Activated CD8-positive, alpha-beta memory T cell treated with anti-CD3 and anti-CD28 coated beads, Interleukin-2, amount 50 U/mL, for 4 hours (primary cell): ENCODE measurements around the gene TMEM253.

Experiments used
- DNase-seq: peaks from one replicate; pipeline ENCODE4 v3.0.0-alpha.2; 2020

The TMEM253 gene

GRCh38 chr14:21100931-21101330 lies at the start of gene TMEM253:
TMEM253 (plus strand) TSS chr14:21101066; CDS start chr14:21101344, 278 bp downstream.
- DNase-seq: no peak

- no peak for DNase-seq
These were observed 47.4 kb upstream of the TMEM253 start for GRCh38 chr14:21053184-21054122.

- DNase-seq: no peak
These were observed 46.6 kb upstream of the TMEM253 start for GRCh38 chr14:21054123-21054767.

GRCh38 chr14:21054768-21055145 lies 46.1 kb upstream of the TMEM253 start:
- no peak for DNase-seq

- no peak for DNase-seq
These were observed 45.3 kb upstream of the TMEM253 start for GRCh38 chr14:21055432-21056117.

GRCh38 chr14:21056520-21057163 lies 44.2 kb upstream of the TMEM253 start:
- DNase-seq: no peak

- no peak for DNase-seq
These were observed 42.8 kb upstream of the TMEM253 start, which contains the start of gene RNASE8 for GRCh38 chr14:21057803-21058675. RNASE8 (plus strand) TSS chr14:21057822; CDS start chr14:21057893, 71 bp downstream.

GRCh38 chr14:21058903-21059302 lies 42.0 kb upstream of the TMEM253 start:
- no peak for DNase-seq

GRCh38 chr14:21059842-21060613 lies 40.8 kb upstream of the TMEM253 start:
- DNase-seq: no peak

- no peak for DNase-seq
These were observed 40.1 kb upstream of the TMEM253 start for GRCh38 chr14:21060614-21061346.

GRCh38 chr14:21061347-21061668 lies 39.6 kb upstream of the TMEM253 start:
- DNase-seq: no peak

- DNase-seq: no peak
These were observed 37.4 kb upstream of the TMEM253 start for GRCh38 chr14:21063479-21063878.

- DNase-seq: no peak
These were observed 33.9 kb upstream of the TMEM253 start for GRCh38 chr14:21066882-21067502.

- DNase-seq: peak; percentile 54
These were observed 32.1 kb upstream of the TMEM253 start for GRCh38 chr14:21068521-21069387.

GRCh38 chr14:21069388-21070082 lies 31.3 kb upstream of the TMEM253 start:
- no peak for DNase-seq

GRCh38 chr14:21070083-21070609 lies 30.7 kb upstream of the TMEM253 start, which contains the start of gene ARHGEF40:
ARHGEF40 (plus strand) TSS chr14:21070304; CDS start chr14:21070397, 93 bp downstream.
- no peak for DNase-seq

GRCh38 chr14:21070610-21071224 lies 30.1 kb upstream of the TMEM253 start:
- no peak for DNase-seq
